Esophagus squamous epithelium (tissue), 4 donors: ENCODE measurements around the gene CACNA2D2.

Experiments used
- POLR2A ChIP-seq, 4 donors: fragments of 450-650 bp; IDR thresholded peaks; one replicate each; pipeline ENCODE4 v1.6.1; 2017; ENCODE audit warnings: antibody characterized with exemption in 4 of 4, mild to moderate bottlenecking in 4 of 4, moderate library complexity in 3 of 4
- TF ChIP-seq, protein P1 (sequence below), 6 experiments: fragments of 450-650 bp in 4 of 6; fragments of 200-600 bp in 2 of 6; sonication (generic) in 2 of 6; IDR thresholded peaks; one replicate each; pipeline ENCODE4 v1.5.1; 2016 to 2019; ENCODE audit warnings: antibody characterized with exemption in 6 of 6, mild to moderate bottlenecking in 4 of 6, moderate library complexity in 4 of 6

DNA sequence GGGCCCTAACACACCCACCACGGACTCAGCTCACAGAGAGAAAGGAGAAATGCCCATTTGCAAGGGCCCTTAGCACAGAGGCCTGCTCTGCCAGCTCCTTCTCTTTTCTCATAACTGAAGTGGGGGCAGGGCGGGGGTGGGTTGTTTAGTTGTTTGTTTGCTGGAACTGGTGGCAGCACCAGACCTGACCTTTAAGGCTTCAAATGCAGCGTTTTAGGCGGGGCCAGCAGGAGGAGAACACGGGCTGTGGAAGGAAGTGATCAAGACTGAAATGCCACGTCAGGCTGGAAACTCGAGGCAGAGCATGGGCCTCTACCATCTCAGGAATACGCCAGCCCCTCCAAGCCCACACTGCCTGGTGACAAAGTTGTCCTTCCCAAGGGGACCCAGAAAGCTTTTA lies 9.3 kb downstream of the CACNA2D2 start:
- TF ChIP-seq, protein P1, sequence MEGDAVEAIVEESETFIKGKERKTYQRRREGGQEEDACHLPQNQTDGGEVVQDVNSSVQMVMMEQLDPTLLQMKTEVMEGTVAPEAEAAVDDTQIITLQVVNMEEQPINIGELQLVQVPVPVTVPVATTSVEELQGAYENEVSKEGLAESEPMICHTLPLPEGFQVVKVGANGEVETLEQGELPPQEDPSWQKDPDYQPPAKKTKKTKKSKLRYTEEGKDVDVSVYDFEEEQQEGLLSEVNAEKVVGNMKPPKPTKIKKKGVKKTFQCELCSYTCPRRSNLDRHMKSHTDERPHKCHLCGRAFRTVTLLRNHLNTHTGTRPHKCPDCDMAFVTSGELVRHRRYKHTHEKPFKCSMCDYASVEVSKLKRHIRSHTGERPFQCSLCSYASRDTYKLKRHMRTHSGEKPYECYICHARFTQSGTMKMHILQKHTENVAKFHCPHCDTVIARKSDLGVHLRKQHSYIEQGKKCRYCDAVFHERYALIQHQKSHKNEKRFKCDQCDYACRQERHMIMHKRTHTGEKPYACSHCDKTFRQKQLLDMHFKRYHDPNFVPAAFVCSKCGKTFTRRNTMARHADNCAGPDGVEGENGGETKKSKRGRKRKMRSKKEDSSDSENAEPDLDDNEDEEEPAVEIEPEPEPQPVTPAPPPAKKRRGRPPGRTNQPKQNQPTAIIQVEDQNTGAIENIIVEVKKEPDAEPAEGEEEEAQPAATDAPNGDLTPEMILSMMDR (IDR thresholded peaks at IDR 0.05) = no peak
- no peak for TF ChIP-seq POLR2A (IDR thresholded peaks at IDR 0.05)
